RPMI7951 (cell line): ENCODE measurements around the gene SLC25A51. TPM values are rescaled to one million over a fixed set of nuclear protein-coding genes. Genes with fewer than 3 reads are reported as not detected.
"Not testable (repeated sequence)": the region's sequence is repeated elsewhere in the genome, so short reads cannot be mapped to it uniquely, and the experiment has no call there.

Experiments used
- DNase-seq: peaks from one replicate; pipeline ENCODE4 v3.0.0-alpha.2; 2012; ENCODE audit warnings: low read depth
- total RNA-seq: library from RNA; depleted of rRNA; stranded (reverse); fragments of >200 nt; shearing (Covaris generic); gene quantifications from 2 replicates; pipeline ENCODE4 v1.2.3, GENCODE V29; 2014

The SLC25A51 gene
- total RNA-seq, 1 experiment from 2014 or later: 47.2 TPM

DNA sequence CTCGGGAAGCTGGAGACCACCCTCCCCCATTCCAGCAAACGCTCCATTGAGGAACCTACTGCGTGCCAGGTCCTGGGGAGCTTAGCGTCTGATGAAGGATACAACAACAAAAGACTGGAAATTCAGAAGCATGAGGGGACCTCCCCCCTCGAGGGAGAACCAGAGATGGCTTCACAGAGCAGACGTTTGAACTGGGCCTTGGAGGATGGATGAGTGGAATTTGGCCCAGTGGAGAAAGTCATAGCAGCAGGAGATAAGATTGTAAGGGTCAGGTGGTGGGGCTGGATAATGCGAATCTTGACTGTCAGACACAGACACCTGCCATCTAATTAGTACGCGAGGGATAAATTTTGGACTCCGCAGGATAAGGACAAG, 1.2 kb upstream of the SLC25A51 start:
- DNase-seq: no peak

DNA sequence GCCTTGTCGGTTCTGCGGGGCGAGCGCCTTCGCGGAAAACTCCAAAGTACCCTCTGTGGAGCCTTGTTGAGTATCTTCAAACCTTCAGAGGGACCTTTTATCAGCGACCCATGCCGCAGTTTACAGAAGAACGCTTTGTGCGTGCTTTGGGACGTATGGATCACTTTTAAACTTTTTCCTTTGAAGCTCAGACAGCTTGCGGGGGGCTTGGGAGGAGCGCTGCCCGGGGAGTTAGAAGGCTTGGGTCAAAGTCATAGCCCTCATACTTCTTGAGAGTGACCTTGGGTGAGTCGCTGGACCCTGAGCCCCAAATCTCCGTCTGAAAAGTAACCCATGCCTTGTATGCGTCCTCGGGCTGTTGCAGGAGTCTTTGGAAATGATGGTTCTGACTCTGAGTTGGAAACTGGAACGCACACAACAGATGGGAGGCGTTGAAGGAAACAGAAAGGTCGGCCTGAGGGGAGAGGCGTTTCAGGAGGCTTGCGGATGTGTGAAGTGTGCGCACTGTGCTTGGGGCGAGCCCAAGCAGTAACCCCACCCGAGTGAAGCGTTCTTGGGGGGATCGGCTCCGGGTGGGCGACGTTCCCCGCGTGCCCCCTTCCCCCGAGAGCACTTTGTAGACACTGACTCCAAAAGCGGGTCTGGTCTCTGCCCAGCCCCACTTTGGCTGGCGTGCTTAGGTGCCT, 661 bp upstream of the SLC25A51 start:
- DNase-seq: peak; percentile 46

DNA sequence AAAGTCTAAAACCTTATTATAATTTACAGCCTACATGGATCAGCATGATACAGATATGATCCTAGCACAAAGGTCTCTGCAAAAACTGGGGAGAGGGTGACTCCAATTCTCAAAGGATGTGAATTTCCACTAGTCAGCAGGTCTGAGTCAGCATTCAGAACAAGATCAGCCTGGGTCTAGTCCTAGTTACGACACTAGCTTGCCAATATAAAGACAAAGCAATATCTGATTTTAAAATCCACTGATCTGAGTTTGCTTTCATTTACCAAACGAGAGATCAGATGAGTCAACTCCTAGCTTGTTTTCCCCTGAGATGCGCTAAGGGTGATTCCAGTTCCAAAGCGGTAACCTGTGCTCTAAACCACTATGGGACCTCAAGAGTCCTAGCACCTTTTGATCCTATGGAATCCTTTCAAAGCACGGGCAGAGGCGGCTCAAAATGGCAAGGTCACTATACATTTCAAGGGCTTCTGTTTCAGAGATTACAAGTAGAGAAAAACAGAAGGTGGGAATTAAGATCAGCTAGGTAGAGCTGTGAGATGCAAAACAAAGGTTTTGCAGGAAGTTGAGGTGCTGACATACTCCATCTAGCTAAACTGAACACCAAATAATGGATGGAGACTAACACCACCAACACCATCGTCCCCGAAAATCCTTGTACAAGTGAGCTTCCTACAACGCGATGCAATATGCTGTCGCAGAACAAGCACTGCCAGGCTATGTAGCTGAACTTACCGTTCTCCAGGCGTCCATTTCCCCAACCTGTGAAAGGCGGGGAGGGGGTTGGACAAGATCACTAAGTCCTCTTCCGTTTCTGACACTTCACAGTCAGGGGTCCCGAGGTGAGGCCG, 906 bp downstream of the SLC25A51 start:
- DNase-seq: peak; percentile 39

DNA sequence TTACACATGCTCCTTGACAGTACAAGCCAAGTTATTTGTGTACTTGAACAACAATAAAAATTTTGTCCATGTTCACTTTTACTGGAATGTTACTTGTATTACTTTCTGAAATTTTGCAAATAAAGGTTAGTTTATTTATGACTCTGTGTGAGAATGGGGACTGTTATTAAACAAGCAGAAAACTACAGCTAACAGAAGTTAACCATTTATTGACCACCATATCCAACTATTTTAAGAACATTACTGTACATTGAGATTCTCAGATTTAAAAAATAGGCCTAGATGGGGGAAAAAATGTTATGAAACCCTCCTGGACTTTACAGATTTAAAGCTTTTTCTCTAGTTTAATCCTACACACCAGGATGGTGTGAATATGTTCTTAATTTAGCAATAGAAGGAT, 1.8 kb downstream of the SLC25A51 start:
- DNase-seq: no peak

DNA sequence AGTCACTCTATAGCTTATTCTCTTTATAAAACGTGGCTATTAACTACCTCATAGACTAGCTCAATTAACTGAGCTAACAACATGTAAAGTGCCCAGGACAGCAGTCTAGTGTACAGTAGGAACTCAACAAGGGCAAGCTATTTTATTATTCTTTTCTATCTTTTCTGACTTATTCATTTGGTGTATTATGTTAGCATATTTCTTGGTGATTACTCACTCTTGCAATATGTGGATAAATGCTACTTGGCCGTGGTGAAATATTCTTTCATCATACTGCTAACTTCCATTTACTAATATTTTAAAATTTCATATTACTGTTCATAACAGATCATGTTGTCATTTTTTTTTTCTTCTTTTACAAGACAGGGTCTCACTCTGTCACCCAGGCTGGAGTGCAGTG, 4.9 kb downstream of the SLC25A51 start:
- no peak for DNase-seq

DNA sequence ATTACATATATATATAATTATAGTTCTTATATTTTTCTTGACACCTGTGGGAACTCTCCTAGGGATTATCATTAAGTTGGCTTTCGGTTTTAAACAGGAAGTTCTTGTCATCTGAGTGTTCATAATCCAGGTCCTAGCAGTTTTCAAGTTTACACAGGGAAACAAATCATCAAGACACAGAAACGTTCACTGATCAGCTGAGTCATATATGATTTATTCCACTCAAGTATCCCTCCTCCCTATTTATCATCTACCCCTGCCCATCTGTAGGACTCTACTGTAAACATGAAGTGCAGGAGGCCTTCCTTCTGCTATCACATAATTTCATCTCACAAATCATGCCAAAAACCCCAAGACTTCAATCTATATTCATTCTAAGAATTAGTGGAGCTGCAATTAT, 6.3 kb downstream of the SLC25A51 start:
- no peak for DNase-seq

DNA sequence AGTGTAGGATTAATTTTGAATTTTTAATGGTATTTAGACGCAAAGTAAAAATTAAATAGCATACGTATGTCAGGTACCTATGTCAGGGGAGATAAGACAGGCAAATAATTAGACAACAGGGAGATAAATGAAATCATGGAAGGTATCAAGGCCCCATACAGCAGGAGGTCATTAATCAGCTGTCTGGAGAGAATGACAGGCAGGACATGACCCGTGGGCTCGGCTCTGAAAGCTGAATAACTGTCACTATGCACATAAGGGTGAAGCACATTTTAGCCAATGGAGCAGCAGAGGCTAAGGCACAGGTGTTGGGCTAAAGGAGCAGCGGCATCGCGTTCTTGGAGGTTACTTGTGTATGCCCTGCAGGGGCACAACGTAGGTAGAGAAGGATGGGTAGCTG, 11.9 kb downstream of the SLC25A51 start:
- no peak for DNase-seq

DNA sequence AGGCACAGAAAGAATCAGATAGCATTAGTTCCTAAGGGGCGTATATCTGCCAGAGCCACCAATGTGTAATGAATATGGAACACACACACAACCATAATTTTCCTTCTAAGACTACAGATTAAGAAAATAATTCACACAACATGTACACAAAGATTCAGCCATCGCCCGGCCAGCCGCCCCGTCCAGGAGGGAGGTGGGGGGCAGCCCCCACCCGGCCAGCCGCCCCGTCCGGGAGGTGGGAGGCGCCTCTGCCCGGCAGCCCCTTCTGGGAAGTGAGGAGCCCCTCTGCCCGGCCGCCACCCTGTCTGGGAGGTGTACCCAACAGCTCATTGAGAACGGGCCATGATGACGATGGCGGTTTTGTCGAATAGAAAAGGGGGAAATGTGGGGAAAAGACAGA, 12.9 kb downstream of the SLC25A51 start:
- not testable (repeated sequence) for DNase-seq

DNA sequence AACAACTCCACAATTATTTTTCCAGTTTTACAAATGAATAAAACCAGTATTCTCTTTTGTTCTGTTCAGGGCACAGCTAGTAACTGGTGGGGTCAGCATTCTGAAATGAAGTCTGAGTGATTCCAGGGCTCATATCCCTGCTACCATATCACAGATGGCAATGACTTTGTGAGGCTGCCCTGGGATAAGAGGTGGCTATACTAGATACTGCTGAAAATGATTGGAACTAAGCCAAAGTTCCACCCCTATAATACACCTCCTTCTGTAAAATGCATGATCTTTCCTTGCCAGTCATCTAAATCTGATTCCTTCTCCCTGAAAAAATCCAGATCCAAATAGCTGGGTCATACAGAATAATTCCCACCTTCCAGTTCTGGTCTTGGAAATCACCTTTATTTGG, 14.4 kb downstream of the SLC25A51 start:
- no peak for DNase-seq

DNA sequence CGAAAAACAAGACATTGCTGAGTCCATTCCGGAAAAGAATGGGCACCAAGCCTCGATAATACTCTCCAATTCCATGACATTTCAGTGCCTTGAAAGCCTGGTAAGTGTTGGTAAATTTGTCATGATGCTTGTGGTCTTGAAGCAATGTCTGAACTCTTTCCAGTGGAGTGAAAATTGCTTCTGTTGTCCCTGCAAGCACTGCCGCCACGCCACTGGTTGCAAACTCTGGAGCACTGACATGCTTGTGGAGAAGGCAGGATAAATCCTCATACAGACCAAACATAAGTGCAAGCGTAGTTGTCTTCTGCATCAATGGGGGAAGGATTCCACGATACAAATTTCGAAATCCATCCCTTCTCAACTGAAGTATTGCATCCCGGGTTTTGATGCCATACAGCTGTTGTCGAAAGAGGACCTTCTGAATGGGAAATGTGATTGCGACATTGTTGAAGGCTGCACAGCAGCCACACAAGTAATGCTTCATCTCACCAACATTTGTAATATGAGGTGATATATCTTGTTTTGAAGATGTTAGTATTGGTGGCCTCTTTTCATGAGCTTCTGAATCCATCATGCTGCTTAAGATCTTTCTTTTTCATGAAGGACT, 15.8 kb downstream of the SLC25A51 start:
- DNase-seq: not testable (repeated sequence)

DNA sequence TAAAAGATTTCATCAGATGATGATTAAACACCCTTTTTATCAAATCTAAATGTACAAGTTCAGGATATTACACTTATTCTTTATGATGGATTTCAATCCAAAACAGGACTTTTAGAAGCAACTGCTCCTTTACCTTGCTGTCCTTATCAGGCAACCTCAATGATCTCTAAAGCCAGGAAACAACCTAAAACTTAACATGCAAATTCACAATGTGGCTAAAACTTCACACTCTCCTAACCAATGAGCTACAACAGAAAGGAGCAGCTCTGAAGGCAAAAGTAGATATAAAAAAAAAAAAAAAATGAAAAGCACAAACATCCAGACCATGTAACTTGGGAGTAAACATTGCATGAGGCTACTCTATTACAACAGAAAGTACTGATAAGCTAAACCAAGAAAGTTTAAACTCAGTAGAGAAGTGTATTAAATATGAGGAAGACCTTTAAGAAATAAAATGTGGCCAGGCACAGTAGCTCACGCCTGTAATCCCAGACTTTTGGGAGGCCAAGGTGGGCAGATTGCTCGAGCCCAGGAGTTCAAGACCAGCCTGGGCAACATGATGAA, 22.9 kb downstream of the SLC25A51 start:
- no peak for DNase-seq

DNA sequence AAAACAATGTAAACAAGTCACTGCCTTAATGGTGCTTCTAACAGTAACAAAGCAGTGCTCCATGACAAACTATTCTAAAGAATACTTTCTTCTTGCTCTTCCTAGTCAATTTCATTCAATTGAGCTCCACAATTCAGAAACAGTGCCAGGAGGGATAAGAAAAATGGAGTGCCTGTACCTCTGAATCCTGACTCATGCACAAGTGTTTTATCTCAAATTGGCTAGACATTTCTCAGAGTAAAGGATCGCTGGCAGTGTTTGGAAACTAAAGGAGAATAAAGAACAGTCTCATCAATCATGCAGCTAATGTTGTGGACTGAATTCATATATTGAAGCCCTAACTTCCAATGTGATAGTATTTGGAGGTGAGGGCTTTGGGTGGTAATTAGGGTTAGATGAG, 27.6 kb downstream of the SLC25A51 start:
- no peak for DNase-seq

DNA sequence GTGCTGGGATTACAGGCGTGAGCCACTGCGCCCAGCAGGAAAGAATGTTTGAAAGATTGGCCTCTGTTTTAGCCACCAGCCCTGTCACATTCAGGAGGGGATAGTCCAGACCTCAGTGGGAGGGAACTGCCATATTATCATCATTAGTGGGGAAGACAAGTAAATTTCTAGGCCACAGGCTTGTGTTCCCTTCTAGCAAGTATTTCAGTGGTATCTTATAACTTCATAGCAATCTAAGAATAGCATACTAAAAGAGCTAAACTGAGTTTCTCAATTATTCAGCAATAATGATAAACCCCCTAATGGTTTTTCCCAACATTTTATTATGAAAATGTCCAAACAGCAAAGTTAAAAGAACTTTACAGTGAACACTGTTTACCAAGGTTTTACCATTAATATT, 30.0 kb downstream of the SLC25A51 start:
- DNase-seq: no peak

DNA sequence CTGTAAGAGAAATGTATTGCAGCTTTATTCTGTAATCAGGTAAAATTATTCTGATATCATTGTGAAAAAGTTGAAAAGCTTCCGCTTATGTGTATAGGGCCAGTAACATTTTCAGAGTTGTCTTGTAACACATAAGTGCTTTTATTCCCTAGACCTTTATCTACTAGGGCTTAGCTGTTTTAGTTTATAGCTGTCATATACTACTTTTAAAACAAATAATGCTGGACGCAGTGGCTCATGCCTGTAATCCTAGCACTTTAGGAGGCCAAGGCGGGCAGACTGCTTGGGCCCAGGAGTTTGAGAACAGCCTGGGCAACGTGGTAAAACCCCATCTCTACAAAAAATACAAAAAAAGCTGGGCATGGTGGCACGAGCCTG, 33.1 kb downstream of the SLC25A51 start:
- DNase-seq: no peak

DNA sequence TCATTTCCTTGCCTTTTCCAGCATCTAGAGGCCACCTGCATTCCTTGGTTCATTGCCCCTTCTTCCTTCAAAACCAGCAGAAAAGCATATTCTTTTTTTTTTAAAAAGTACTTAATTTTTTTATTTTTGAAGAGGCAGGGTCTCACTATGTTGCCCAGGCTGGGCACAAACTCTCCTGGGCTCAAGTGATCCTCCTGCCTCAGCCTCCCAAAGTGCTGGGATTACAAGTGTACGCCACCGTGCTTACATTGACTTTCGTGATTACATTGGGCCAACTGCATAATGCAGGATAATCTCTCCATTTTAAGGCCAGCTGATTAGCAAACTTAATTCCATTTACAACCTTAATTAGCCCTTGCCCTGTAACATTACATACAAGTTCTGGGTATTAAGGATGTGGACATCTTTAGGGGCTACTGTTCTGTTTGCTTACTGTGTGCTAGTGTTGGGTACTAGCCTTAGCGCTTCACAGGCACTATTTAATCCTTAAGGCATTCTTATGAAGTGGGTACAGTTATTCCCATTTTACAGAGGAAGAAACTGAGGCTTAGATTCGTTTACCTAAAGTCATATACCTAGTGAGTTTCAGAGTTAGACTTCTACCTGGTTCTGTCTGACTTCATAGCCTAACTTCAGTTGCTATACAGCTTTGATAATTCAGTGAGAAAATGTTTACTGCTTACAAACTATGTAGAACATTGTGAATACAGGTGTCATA, 33.7 kb downstream of the SLC25A51 start:
- DNase-seq: no peak

DNA sequence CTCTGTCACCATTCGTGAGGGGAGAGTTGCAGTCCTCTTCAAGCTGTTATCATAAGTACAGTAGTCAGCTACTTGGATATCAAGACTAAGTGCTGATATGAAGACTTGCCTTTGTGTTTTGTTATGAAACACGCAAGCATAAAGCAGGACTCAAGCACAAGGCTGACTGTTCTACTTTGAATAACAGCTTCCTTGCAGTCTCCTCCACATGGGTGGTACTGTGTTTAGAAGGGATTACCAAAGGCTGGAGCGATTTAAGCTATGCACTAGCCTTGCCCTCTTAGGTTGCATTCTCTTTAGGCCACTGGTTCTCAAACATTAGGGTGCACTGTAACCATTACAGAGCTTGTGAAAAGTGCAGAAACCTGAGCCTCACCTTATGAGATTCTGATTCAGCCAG, 41.4 kb downstream of the SLC25A51 start:
- no peak for DNase-seq

DNA sequence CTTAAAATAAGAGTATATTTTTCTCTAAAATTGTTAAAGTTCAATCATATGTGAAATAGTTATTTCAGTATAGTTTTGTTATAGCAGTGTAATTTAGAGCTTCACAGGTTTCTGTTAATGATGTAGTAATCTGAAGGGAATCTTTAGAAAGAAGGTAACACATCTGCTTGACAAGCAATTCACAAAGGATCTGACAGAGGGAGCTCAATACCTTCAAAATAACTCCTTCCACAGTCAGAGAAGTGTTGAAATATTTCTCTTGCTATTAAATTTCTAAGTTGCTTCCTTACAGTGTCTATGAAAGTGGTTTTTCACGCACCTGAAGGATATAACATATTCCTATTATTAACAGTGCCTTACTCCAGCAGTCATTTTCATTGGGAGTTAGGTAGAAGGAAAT, 44.9 kb downstream of the SLC25A51 start:
- no peak for DNase-seq

DNA sequence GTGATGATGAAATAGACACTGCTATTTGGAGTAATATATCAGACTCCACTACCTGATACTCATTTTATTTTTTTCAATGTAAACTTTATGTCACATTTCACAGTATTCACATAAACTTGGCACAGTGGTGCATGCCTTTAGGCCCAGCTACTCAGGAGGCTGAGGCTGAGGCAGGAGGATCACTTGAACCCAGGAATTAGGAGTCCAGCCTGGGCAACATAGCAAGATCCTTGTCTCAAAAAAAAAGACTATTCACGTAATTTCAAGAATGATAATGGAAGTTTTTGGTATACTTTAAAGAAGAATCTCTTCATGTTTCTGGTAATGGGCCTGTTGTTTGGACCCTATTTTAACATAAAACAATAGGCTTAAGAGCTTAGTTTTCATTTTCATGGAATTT, 47.4 kb downstream of the SLC25A51 start:
- DNase-seq: no peak

DNA sequence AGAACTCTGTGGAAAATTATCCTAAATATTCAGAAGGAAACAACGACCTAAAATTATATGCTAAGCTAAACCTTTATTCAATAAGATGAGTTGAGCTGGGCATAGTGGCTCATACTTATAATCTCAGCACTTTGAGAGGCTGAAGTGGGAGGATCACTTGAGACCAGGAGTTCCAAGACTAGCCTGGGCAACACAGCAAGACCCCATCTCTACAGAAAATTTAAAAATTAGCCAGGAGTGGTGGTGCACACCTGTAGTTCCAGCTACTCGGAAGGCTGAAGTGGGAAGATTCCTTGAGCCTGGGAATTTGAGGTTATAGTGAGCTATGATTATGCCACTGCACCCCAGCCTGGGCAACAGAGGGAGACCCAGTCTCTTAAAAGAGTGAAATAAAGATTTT, 51.7 kb downstream of the SLC25A51 start:
- DNase-seq: no peak

DNA sequence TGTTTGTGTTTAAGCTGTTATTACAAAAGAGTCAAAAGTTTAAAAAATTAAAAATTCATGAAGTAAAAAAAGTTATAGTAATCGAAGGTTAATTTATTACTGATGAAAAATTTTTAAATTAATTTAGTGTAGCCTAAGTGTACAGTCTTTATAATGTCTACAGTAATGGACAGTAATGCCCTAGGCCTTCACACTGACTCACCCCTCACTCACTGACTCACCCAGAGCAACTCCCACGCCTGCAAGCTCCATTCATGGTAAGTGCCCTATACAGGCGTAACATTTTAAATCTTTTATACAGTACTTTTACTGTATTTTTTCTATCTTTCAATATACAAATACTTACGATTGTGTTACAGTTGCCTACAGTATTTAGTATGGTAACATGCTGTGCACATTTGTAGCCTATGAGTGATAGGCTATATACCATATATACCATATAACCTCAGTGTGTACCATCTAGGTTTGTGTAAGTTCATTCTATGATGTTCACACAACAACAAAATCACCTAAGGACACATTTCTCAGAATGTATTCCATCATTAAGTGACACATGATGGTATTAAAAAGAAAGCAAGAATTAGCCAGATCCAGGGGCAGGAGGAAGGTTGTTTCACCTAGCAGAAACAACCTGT, 63.2 kb downstream of the SLC25A51 start:
- peak; percentile 82 for DNase-seq
